Measurements from ENCODE around the gene OR13C8. TPM values are rescaled to one million over a fixed set of nuclear protein-coding genes. Genes with fewer than 3 reads are reported as not detected.
A peak's percentile ranks its signal among the peaks of the same experiment; 100 is the strongest.

Gene OR13C8
- total RNA-seq, 2 donors from 2014 or later = not detected

- no peaks in the 10 kb centered on the region for H3K9me3 ChIP-seq
- no peak overlapping the region for H3K4me3 ChIP-seq
- no peak overlapping the region for H3K27ac ChIP-seq
- intact Hi-C loops (cut with DNase I) = no loop called here
- no peak for ATAC-seq
- 38 to 50% methylated on average over 1 of the region's 1 CpG for WGBS, 2 donors
- H3K36me3 ChIP-seq (replicated peaks in 1 of 2; ENCODE audit: insufficient read depth in 1 of 2, low read depth in 2 of 2) = no peaks in the 10 kb centered on the region
- no peak for DNase-seq
- no peaks in the 10 kb centered on the region for H3K4me1 ChIP-seq
- no peaks in the 10 kb centered on the region for H3K27me3 ChIP-seq
- no peak for TF ChIP-seq CTCF (IDR thresholded peaks at IDR 0.05)
- TF ChIP-seq POLR2A (IDR thresholded peaks at IDR 0.05) = no peak
These were observed 3.6 kb downstream of the OR13C8 start for GRCh38 chr9:104572612-104573011.

DNA sequence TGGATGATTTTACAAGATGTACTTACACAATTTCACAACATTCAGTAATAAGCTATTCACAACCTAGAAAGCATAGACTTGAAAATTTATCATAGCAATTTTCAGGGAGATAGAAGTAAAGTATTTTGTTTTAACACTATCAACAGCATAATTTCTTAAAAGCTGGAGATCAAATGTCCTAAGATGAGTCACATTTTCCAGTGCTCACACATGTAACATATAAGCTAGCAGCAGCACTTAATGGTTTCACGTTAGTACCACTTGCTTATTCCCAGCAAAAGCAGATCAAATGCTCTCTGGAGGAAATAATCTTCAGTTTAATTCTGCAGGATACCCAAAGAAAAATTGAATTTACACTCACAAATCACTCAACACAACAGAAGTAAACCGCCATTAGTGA is 6.5 kb downstream of the OR13C8 start:
- 50 to 63% methylated on average over 2 of the region's 2 CpGs for WGBS, 2 donors

DNA sequence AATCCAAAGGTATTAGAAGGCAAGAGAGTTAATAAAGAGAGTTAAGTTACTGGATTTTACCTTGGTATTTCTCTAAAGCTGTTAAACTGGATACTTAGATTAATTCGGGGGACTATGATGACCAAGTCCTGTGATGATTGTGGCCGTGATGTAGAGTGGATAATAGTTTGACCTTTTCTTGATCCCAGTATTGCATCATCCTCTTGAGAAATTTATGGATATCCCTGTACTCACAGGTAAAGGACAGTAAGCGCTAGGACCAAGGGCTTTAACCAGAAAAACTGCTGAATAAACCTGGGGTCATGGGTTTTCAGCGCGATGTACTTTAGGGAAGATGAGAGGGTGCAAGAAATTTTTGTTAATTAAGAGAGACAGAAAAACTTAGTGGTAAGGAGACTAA is 8.3 kb downstream of the OR13C8 start:
- 61 to 75% methylated on average over 5 of the region's 5 CpGs for WGBS, 2 donors

More for the DNA sequence above, 6.5 kb downstream of the OR13C8 start:
- no peak for DNase-seq
- no peak overlapping the region for H3K27ac ChIP-seq
- intact Hi-C loops (cut with DNase I) = no loop called here
- H3K4me1 ChIP-seq = no peaks in the 10 kb centered on the region
- no peak for ATAC-seq
- H3K27me3 ChIP-seq = no peaks in the 10 kb centered on the region
- H3K9me3 ChIP-seq = no peaks in the 10 kb centered on the region
- H3K36me3 ChIP-seq (replicated peaks in 1 of 2; ENCODE audit: insufficient read depth in 1 of 2, low read depth in 2 of 2) = no peaks in the 10 kb centered on the region
- TF ChIP-seq CTCF (IDR thresholded peaks at IDR 0.05) (no peak), POLR2A (IDR thresholded peaks at IDR 0.05) (no peak)
- no peak overlapping the region for H3K4me3 ChIP-seq

GRCh38 chr9:104580562-104580961 is 11.6 kb downstream of the OR13C8 start:
- H3K27ac ChIP-seq = no peak overlapping the region
- H3K9me3 ChIP-seq = no peaks in the 10 kb centered on the region
- no peaks in the 10 kb centered on the region for H3K4me1 ChIP-seq
- TF ChIP-seq CTCF (IDR thresholded peaks at IDR 0.05) (no peak), POLR2A (IDR thresholded peaks at IDR 0.05) (no peak)
- no peaks in the 10 kb centered on the region for H3K27me3 ChIP-seq
- intact Hi-C loops (cut with DNase I) = no loop called here
- WGBS, 2 donors = 76 to 92% methylated on average over 1 of the region's 1 CpG
- no peaks in the 10 kb centered on the region for H3K36me3 ChIP-seq (replicated peaks in 1 of 2; ENCODE audit: insufficient read depth in 1 of 2, low read depth in 2 of 2)
- no peak overlapping the region for H3K4me3 ChIP-seq
- ATAC-seq = no peak
- DNase-seq = no peak

More for the DNA sequence above, 8.3 kb downstream of the OR13C8 start:
- H3K27me3 ChIP-seq = no peaks in the 10 kb centered on the region
- intact Hi-C loops (cut with DNase I) = no loop called here
- H3K4me3 ChIP-seq = no peak overlapping the region
- no peak overlapping the region for H3K27ac ChIP-seq
- no peaks in the 10 kb centered on the region for H3K36me3 ChIP-seq (replicated peaks in 1 of 2; ENCODE audit: insufficient read depth in 1 of 2, low read depth in 2 of 2)
- H3K4me1 ChIP-seq = no peaks in the 10 kb centered on the region
- no peak for ATAC-seq
- no peaks in the 10 kb centered on the region for H3K9me3 ChIP-seq
- TF ChIP-seq CTCF (IDR thresholded peaks at IDR 0.05) = no peak
- no peak for TF ChIP-seq POLR2A (IDR thresholded peaks at IDR 0.05)
- no peak for DNase-seq

GRCh38 chr9:104586496-104587180 is 17.7 kb downstream of the OR13C8 start:
- intact Hi-C loops (cut with DNase I) = no loop called here
- Histone ChIP-seq H3K9me3 (no peaks in the 10 kb centered on the region), H3K27me3 (no peaks in the 10 kb centered on the region), H3K27ac (no peak overlapping the region), H3K4me1 (no peaks in the 10 kb centered on the region), H3K4me3 (no peak overlapping the region), H3K36me3 (replicated peaks in 1 of 2; ENCODE audit: insufficient read depth in 1 of 2, low read depth in 2 of 2) (no peaks in the 10 kb centered on the region)
- ATAC-seq (no peak), DNase-seq (peak in 1 of 4 donors; percentile 2)
- 72 to 78% methylated on average over 1 of the region's 1 CpG for WGBS, 2 donors
- TF ChIP-seq CTCF (IDR thresholded peaks at IDR 0.05) (no peak), POLR2A (IDR thresholded peaks at IDR 0.05) (no peak)

Measured in body of pancreas (tissue), 4 donors.